K562 (cell line): ENCODE measurements around the gene FAM186B. TPM values are rescaled to one million over a fixed set of nuclear protein-coding genes. Genes with fewer than 3 reads are reported as not detected.

Experiments used
- ARID3A ChIP-seq: IDR thresholded peaks from 2 replicates; pipeline ENCODE4 v1.6.1; 2012; ENCODE audit warnings: low read depth, low read length, improper control_type of control experiment, borderline replicate concordance
- BRD4 ChIP-seq: fragments of 200-600 bp; sonication (generic); IDR thresholded peaks from 2 replicates; pipeline ENCODE4 v1.6.1; 2017; ENCODE audit warnings: inconsistent platforms
- CBFB ChIP-seq: sonication (generic); formaldehyde crosslinking; IDR thresholded peaks from 2 replicates; pipeline ENCODE4 v1.4.0; 2020; ENCODE audit warnings: mild to moderate bottlenecking, missing genetic modification reagents
- ILK ChIP-seq: fragments of 450-650 bp; IDR thresholded peaks from 2 replicates; pipeline ENCODE4 v1.6.1; 2016; ENCODE audit warnings: missing genetic modification characterization, low read depth, mild to moderate bottlenecking, missing compliant biosample characterization, moderate library complexity, borderline replicate concordance
- KHSRP ChIP-seq: fragments of 450-650 bp; IDR thresholded peaks from 2 replicates; pipeline ENCODE4 v1.6.1; 2017
- NBN ChIP-seq: fragments of 450-650 bp; IDR thresholded peaks from 2 replicates; pipeline ENCODE4 v1.6.1; 2016; ENCODE audit warnings: low read depth, mild to moderate bottlenecking
- RCOR1 ChIP-seq, 2 experiments: IDR thresholded peaks; 2 replicates each; pipeline ENCODE4 v1.6.1; 2012; ENCODE audit warnings: low read depth in 2 of 2, low read length in 2 of 2, borderline replicate concordance in 1 of 2, improper control_type of control experiment in 1 of 2
- REST ChIP-seq, 2 experiments: fragments of 450-650 bp; formaldehyde crosslinking in 1 of 2; IDR thresholded peaks; 2 replicates each; pipeline versions ENCODE4 v1.4.0 to v1.6.1; 2014 to 2020; ENCODE audit warnings: mild to moderate bottlenecking in 2 of 2, borderline replicate concordance in 1 of 2, low read depth in 1 of 2
- SAFB2 ChIP-seq: fragments of 200-400 bp; formaldehyde crosslinking; IDR thresholded peaks from 2 replicates; pipeline ENCODE4 v1.6.1; 2018; ENCODE audit warnings: borderline replicate concordance, low read length, low read depth, moderate library complexity; ENCODE audit not compliant: severe bottlenecking
- ZNF445 ChIP-seq: fragments of 250-450 bp; sonication (Bioruptor Pico); IDR thresholded peaks from 2 replicates; pipeline ENCODE4 v1.4.0; 2020; ENCODE audit warnings: low read depth, mild to moderate bottlenecking, moderate library complexity
- ZNF609 ChIP-seq: sonication (generic); formaldehyde crosslinking; IDR thresholded peaks from 2 replicates; pipeline ENCODE4 v1.8.1; 2023; ENCODE audit warnings: missing genetic modification reagents, mild to moderate bottlenecking, borderline replicate concordance
- ZNF75A ChIP-seq: fragments of 450-650 bp; formaldehyde crosslinking; IDR thresholded peaks from 2 replicates; pipeline ENCODE4 v1.4.0; 2020; ENCODE audit warnings: mild to moderate bottlenecking
- polyA plus RNA-seq, 8 experiments: library from polyadenylated mRNA; depleted of rRNA in 4 of 8; stranded (reverse) in 5 of 8; unstranded in 3 of 8; fragments of >200 nt; fragmentation: Nextera tagmentation in 2 of 8; fragmentation: Illumina TruSeq in 1 of 8; extraction: Ambion mirVana in 2 of 8; extraction: Trizol in 1 of 8; gene quantifications; 2 replicates each; pipeline versions ENCODE4 v1.2.1 to v1.2.3, GENCODE V29; 2011 to 2014; ENCODE audit warnings: inconsistent platforms in 1 of 8, missing spikeins in 1 of 8
- total RNA-seq, 7 experiments: library from RNA; depleted of rRNA in 6 of 7; stranded (reverse); fragments of >200 nt in 6 of 7; fragmentation: Illumina TruSeq in 2 of 7; extraction: Trizol in 2 of 7; gene quantifications; 2 replicates each; pipeline versions ENCODE4 v1.2.1 to v1.2.3, GENCODE V29; 2011 to 2021; ENCODE audit warnings: low replicate concordance in 1 of 7

Gene FAM186B
- total and polyA plus RNA-seq, 9 of the 15 experiments (the other 6 are each of a cell fraction or from before 2014, with no cell fraction given) = 0.07 to 0.42 (median 0.15) TPM

- TF ChIP-seq ZNF609 (CRISPR knock-in tag) (no peak), KHSRP (no peak), RCOR1 (IDR thresholded peaks at IDR 0.05; ENCODE audit: borderline replicate concordance in 1 of 2, low read depth in 2 of 2, low read length in 2 of 2) (peak in 1 of 2 experiments; percentile 53; a peak in 1 of 4 replicates), CBFB (CRISPR knock-in tag) (no peak), SAFB2 (no peak), BRD4 (no peak), REST (IDR thresholded peaks at IDR 0.05; ENCODE audit: borderline replicate concordance) (peak; percentile 69; the same call in 1 of the 2 replicates), REST (CRISPR knock-in tag; IDR thresholded peaks at IDR 0.05; ENCODE audit: low read depth) (no peak), NBN (no peak), ZNF75A (CRISPR knock-in tag) (peak; percentile 55; the same call in 1 of the 2 replicates), ILK (tag) (no peak), ARID3A (peak; percentile 79; the same call in 1 of the 2 replicates), ZNF445 (CRISPR knock-in tag) (no peak)
Observed at GRCh38 chr12:49553512-49554088, 51.8 kb downstream of the FAM186B start (continued).
